DOHH2 (cell line): Measurements from ENCODE around the gene CPEB4.

Experiments
- EZH2phosphoT487 ChIP-seq: fragments of 200-600 bp; sonication (generic); IDR thresholded peaks from 2 replicates; pipeline ENCODE4 v1.6.1; 2017; ENCODE audit warnings: borderline replicate concordance, mild to moderate bottlenecking, antibody characterized with exemption, low read length, moderate library complexity, mixed read lengths
- TF ChIP-seq, protein P1 (sequence below): fragments of 200-600 bp; sonication (generic); IDR thresholded peaks from one replicate; pipeline ENCODE4 v1.5.1; 2014; ENCODE audit warnings: antibody characterized with exemption, mild to moderate bottlenecking, low read depth, low read length; ENCODE audit not compliant: poor library complexity, severe bottlenecking

DNA sequence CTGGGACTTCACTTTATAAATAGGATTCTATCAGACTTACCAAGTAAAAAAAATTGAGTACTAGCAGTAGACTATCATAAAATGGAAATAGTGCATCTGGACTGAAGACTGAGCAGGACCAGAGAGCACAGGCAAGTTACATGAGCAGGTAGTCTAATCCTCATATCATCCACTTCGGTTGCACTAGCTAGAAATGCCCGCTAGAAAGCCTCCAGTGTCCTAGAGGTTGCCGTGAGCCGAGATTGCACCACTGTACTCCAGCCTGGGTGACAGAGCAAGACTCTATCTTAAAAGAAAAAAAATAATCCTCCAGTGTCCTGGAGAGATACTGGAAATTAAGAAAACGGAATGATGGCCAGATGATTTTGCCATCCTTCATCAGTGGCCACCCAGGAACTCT, 120.8 kb downstream of the CPEB4 start:
- TF ChIP-seq, protein P1, sequence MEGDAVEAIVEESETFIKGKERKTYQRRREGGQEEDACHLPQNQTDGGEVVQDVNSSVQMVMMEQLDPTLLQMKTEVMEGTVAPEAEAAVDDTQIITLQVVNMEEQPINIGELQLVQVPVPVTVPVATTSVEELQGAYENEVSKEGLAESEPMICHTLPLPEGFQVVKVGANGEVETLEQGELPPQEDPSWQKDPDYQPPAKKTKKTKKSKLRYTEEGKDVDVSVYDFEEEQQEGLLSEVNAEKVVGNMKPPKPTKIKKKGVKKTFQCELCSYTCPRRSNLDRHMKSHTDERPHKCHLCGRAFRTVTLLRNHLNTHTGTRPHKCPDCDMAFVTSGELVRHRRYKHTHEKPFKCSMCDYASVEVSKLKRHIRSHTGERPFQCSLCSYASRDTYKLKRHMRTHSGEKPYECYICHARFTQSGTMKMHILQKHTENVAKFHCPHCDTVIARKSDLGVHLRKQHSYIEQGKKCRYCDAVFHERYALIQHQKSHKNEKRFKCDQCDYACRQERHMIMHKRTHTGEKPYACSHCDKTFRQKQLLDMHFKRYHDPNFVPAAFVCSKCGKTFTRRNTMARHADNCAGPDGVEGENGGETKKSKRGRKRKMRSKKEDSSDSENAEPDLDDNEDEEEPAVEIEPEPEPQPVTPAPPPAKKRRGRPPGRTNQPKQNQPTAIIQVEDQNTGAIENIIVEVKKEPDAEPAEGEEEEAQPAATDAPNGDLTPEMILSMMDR = no peak
- no peak for TF ChIP-seq EZH2phosphoT487
